A549 (cell line): ENCODE results near the gene BCOR. TPM values are rescaled to one million over a fixed set of nuclear protein-coding genes. Genes with fewer than 3 reads are reported as not detected.

ENCODE experiments used
- ATAC-seq, 2 experiments: fragments of 200-7000 bp in 1 of 2; fragments of >200 bp in 1 of 2; cut with Nextera tagmentation in 1 of 2; cut with Tn5 transposase in 1 of 2; 3 replicates each; pipeline versions ENCODE4 v1.8.0 to v1.9.1; 2018 to 2020; ENCODE audit warnings: mild to moderate bottlenecking in 1 of 2, moderate library complexity in 1 of 2
- CTCF ChIA-PET: fragments of 300-600 bp; sonication (Branson Sonifier 250); formaldehyde crosslinking; extraction: SDS; loops from one replicate; lab custom pipeline; 2021; ENCODE audit warnings: antibody characterized with exemption, inconsistent platforms; lab: Yijun Ruan, JAX
- POLR2A ChIA-PET: fragments of 350-600 bp; formaldehyde crosslinking; extraction: SDS; loops from one replicate; lab custom pipeline; 2021; ENCODE audit warnings: antibody characterized with exemption, inconsistent platforms; lab: Yijun Ruan, JAX
- DNase-seq, 2 experiments: peaks; one replicate each; pipeline versions ENCODE4 v3.0.0 to v3.0.0-alpha.2; 2011 to 2016; ENCODE audit warnings: low read depth in 1 of 2, low spot score in 1 of 2
- FAIRE-seq: peaks from 2 replicates; lab custom pipeline; 2011; peaks lifted over from hg19 to GRCh38; lab: Jason Lieb, UNC
- H3K27ac ChIP-seq, 2 experiments: fragments of >200 bp; sonication (Bioruptor Twin); formaldehyde crosslinking; 3 replicates each; pipeline ENCODE4 v1.5.1; 2016 to 2017
- H3K4me1 ChIP-seq: fragments of >200 bp; sonication (Bioruptor Twin); formaldehyde crosslinking; 3 replicates; pipeline ENCODE4 v1.6.1; 2016
- H3K4me2 ChIP-seq: fragments of >200 bp; sonication (Bioruptor Twin); formaldehyde crosslinking; 3 replicates; pipeline ENCODE4 v1.6.1; 2016
- H3K4me3 ChIP-seq: fragments of >200 bp; sonication (Bioruptor Twin); formaldehyde crosslinking; 3 replicates; pipeline ENCODE4 v1.5.1; 2016
- H3K9me3 ChIP-seq: fragments of >200 bp; sonication (Bioruptor Twin); formaldehyde crosslinking; 3 replicates; pipeline ENCODE4 v1.6.1; 2016
- BCL3 ChIP-seq: fragments of >200 bp; sonication (Bioruptor Twin); formaldehyde crosslinking; IDR thresholded peaks from 3 replicates; pipeline ENCODE4 v1.6.1; 2016
- CHD2 ChIP-seq: fragments of 150-350 bp; IDR thresholded peaks from 2 replicates; pipeline ENCODE4 v1.6.1; 2014; ENCODE audit warnings: low read length; ENCODE audit not compliant: partially characterized antibody
- CHD4 ChIP-seq: fragments of 200-600 bp; sonication (generic); IDR thresholded peaks from 2 replicates; pipeline ENCODE4 v1.6.1; 2016; ENCODE audit warnings: antibody characterized with exemption, mild to moderate bottlenecking, borderline replicate concordance
- CTCF ChIP-seq: fragments of >200 bp; sonication (Bioruptor Twin); formaldehyde crosslinking; IDR thresholded peaks from 3 replicates; pipeline ENCODE4 v1.5.1; 2016
- E2F6 ChIP-seq: IDR thresholded peaks from 2 replicates; pipeline ENCODE4 v1.6.1; 2012; ENCODE audit warnings: low read depth, borderline replicate concordance
- EHF ChIP-seq: fragments of 250-450 bp; sonication (Bioruptor Pico); IDR thresholded peaks from 2 replicates; pipeline ENCODE4 v1.5.0; 2020; ENCODE audit warnings: mild to moderate bottlenecking
- FOSB ChIP-seq: fragments of 250-450 bp; sonication (Bioruptor Pico); IDR thresholded peaks from 2 replicates; pipeline ENCODE4 v1.5.0; 2020; ENCODE audit warnings: mild to moderate bottlenecking, moderate library complexity
- MAFK ChIP-seq: fragments of 450-650 bp; IDR thresholded peaks from 2 replicates; pipeline ENCODE4 v1.6.1; 2014; ENCODE audit not compliant: partially characterized antibody
- NPAS2 ChIP-seq: fragments of 250-450 bp; sonication (Bioruptor Pico); IDR thresholded peaks from 2 replicates; pipeline ENCODE4 v1.8.0; 2022; ENCODE audit warnings: mild to moderate bottlenecking, moderate library complexity, borderline replicate concordance
- NR3C1 ChIP-seq: fragments of >200 bp; sonication (Bioruptor Twin); formaldehyde crosslinking; IDR thresholded peaks from 3 replicates; pipeline ENCODE4 v1.6.1; 2017
- PHF8 ChIP-seq: fragments of 200-600 bp; sonication (generic); IDR thresholded peaks from 2 replicates; pipeline ENCODE4 v1.6.1; 2016; ENCODE audit warnings: low read depth, mild to moderate bottlenecking, antibody characterized with exemption, moderate library complexity, borderline replicate concordance
- REST ChIP-seq: fragments of 200-600 bp; sonication (generic); IDR thresholded peaks from 2 replicates; pipeline ENCODE4 v1.6.1; 2016; ENCODE audit warnings: antibody characterized with exemption, mild to moderate bottlenecking, moderate library complexity
- RNF2 ChIP-seq: fragments of 200-600 bp; sonication (generic); IDR thresholded peaks from 2 replicates; pipeline ENCODE4 v1.6.1; 2016; ENCODE audit warnings: low read depth, mild to moderate bottlenecking, antibody characterized with exemption, moderate library complexity, borderline replicate concordance
- SMC3 ChIP-seq: fragments of >200 bp; sonication (Bioruptor Twin); formaldehyde crosslinking; IDR thresholded peaks from 3 replicates; pipeline ENCODE4 v1.6.1; 2018; ENCODE audit warnings: inconsistent platforms
- TFCP2L1 ChIP-seq: fragments of 250-450 bp; sonication (Bioruptor Pico); IDR thresholded peaks from 2 replicates; pipeline ENCODE4 v1.5.0; 2021; ENCODE audit warnings: mild to moderate bottlenecking
- TP53 ChIP-seq: fragments of 250-450 bp; sonication (Bioruptor Pico); IDR thresholded peaks from 2 replicates; pipeline ENCODE4 v1.5.0; 2021; ENCODE audit warnings: mild to moderate bottlenecking, moderate library complexity
- USF2 ChIP-seq: fragments of 450-650 bp; IDR thresholded peaks from 2 replicates; pipeline ENCODE4 v1.6.1; 2014; ENCODE audit warnings: antibody characterized with exemption
- ZC3H11A ChIP-seq: fragments of 450-650 bp; IDR thresholded peaks from 2 replicates; pipeline ENCODE4 v1.6.1; 2014; ENCODE audit warnings: antibody characterized with exemption, mild to moderate bottlenecking
- ZNF302 ChIP-seq: fragments of 250-450 bp; sonication (Bioruptor Pico); IDR thresholded peaks from 2 replicates; pipeline ENCODE4 v1.9.0; 2021; ENCODE audit warnings: inconsistent platforms, mild to moderate bottlenecking, moderate library complexity
- ZSCAN20 ChIP-seq: fragments of 250-450 bp; sonication (Bioruptor Pico); IDR thresholded peaks from 2 replicates; pipeline ENCODE4 v1.8.0; 2022; ENCODE audit warnings: mild to moderate bottlenecking, moderate library complexity
- WGBS: methylation state at CpG from one replicate; pipeline ENCODE4 v1.1.6; 2017; ENCODE audit errors: missing lambda C conversion rate; 5-methylcytosine and 5-hydroxymethylcytosine counted together
- polyA plus RNA-seq, 4 experiments: library from polyadenylated mRNA; depleted of rRNA in 3 of 4; stranded (reverse); fragments of >200 nt; fragmentation: RNase III in 1 of 4; extraction: RNeasy Plus Mini Kit Qiagen cat#74134 plus additional on column Dnase treatment in 1 of 4; gene quantifications; 2 replicates in 3 of 4; 3 replicates in 1 of 4; pipeline ENCODE4 v1.2.3, GENCODE V29; 2011 to 2017

BCOR gene
- polyA plus RNA-seq, 2 of the 4 experiments (the other 2 are of a cell fraction) = 12.2 to 12.6 TPM

- FAIRE-seq (no peak), DNase-seq (no peak), ATAC-seq (no peak)
- H3K27ac ChIP-seq = no peak overlapping the region
- no peak for TF ChIP-seq TP53 (CRISPR knock-in tag)
- TF ChIP-seq E2F6 = no peak
- no peak for TF ChIP-seq ZSCAN20
- no peak for TF ChIP-seq PHF8
- TF ChIP-seq EHF (CRISPR knock-in tag) = no peak
- H3K4me2 ChIP-seq = no peak overlapping the region
- POLR2A ChIA-PET = no interaction called here
- peaks cover 45% of the 10 kb centered on the region for H3K9me3 ChIP-seq
- no peak overlapping the region for H3K4me3 ChIP-seq
- no peaks in the 10 kb centered on the region for H3K4me1 ChIP-seq
- CTCF ChIA-PET = interaction anchor here (1.0 kb wide), 1 partner anchor 8 kb away, joined by 3 read pairs; no protein-coding TSS in a partner anchor
- WGBS = 87% methylated on average over 7 of the region's 7 CpGs
Measured at GRCh38 chrX:40049084-40049641, 48.6 kb downstream of the BCOR start.

GRCh38 chrX:40047485-40047884 lies 50.3 kb downstream of the BCOR start:
- CTCF ChIA-PET = no interaction called here
- no peak for FAIRE-seq

More at GRCh38 chrX:40047485-40047884, 50.3 kb downstream of the BCOR start:
- no peak overlapping the region for H3K4me3 ChIP-seq
- peaks cover 36% of the 10 kb centered on the region for H3K9me3 ChIP-seq
- POLR2A ChIA-PET = interaction anchor here (0.7 kb wide), 1 partner anchor 34 kb away, joined by 3 read pairs; no protein-coding TSS in a partner anchor
- no peak for TF ChIP-seq USF2
- TF ChIP-seq TP53 (CRISPR knock-in tag) = no peak
- TF ChIP-seq RNF2 = no peak
- TF ChIP-seq REST = no peak
- TF ChIP-seq FOSB (CRISPR knock-in tag) = no peak
- TF ChIP-seq ZC3H11A = no peak
- no peak for TF ChIP-seq TFCP2L1
- TF ChIP-seq NPAS2 (CRISPR knock-in tag) = no peak
- no peak for TF ChIP-seq SMC3
- no peak for TF ChIP-seq NR3C1
- no peak for TF ChIP-seq BCL3
- no peak for TF ChIP-seq CHD2
- TF ChIP-seq CTCF = no peak
- TF ChIP-seq ZNF302 (CRISPR knock-in tag) = no peak
- no peak for TF ChIP-seq CHD4
- no peak for TF ChIP-seq MAFK
- TF ChIP-seq, all 56 proteins: peak for 0
- no peak for ATAC-seq
- Histone ChIP-seq H3K4me2 (no peak overlapping the region), H3K4me1 (no peaks in the 10 kb centered on the region), H3K27ac (no peak overlapping the region)
- peak in 1 of 2 experiments; percentile 24 for DNase-seq
